H9 (cell line): ENCODE measurements around the gene ERC2. TPM values are rescaled to one million over a fixed set of nuclear protein-coding genes. Genes with fewer than 3 reads are reported as not detected.

ENCODE experiments used
- DNase-seq: peaks from one replicate; pipeline ENCODE4 v3.0.0-alpha.2; 2017
- H2AFZ ChIP-seq: one replicate; pipeline ENCODE4 v1.6.1; 2013; ENCODE audit warnings: mild to moderate bottlenecking, low read length, control low read depth, moderate library complexity
- H2AK5ac ChIP-seq: 2 replicates; pipeline ENCODE4 v1.6.1; 2013; ENCODE audit warnings: low read length, control low read depth, mixed read lengths; ENCODE audit not compliant: insufficient read length
- H2BK120ac ChIP-seq: one replicate; pipeline ENCODE4 v1.6.1; 2013; ENCODE audit warnings: low read depth, mild to moderate bottlenecking, low read length, control low read depth, inconsistent platforms; ENCODE audit not compliant: poor library complexity, severe bottlenecking
- H2BK12ac ChIP-seq: 2 replicates; pipeline ENCODE4 v1.6.1; 2013; ENCODE audit warnings: low read length, control low read depth, mixed read lengths, low read depth; ENCODE audit not compliant: insufficient read length
- H2BK15ac ChIP-seq: 2 replicates; pipeline ENCODE4 v1.6.1; 2013; ENCODE audit warnings: low read depth, low read length, control low read depth
- H2BK20ac ChIP-seq: one replicate; pipeline ENCODE4 v1.6.1; 2013; ENCODE audit warnings: low read depth, mild to moderate bottlenecking, low read length, control low read depth, inconsistent platforms; ENCODE audit not compliant: poor library complexity, severe bottlenecking
- H2BK5ac ChIP-seq: 2 replicates; pipeline ENCODE4 v1.6.1; 2013; ENCODE audit warnings: low read length, control low read depth, mixed read lengths; ENCODE audit not compliant: insufficient read length
- H3K14ac ChIP-seq: 2 replicates; pipeline ENCODE4 v1.6.1; 2013; ENCODE audit warnings: low read length, control low read depth; ENCODE audit not compliant: insufficient read depth
- H3K18ac ChIP-seq: 2 replicates; pipeline ENCODE4 v1.6.1; 2013; ENCODE audit warnings: low read depth, mild to moderate bottlenecking, mixed read lengths, low read length, control low read depth; ENCODE audit not compliant: insufficient read length
- H3K23ac ChIP-seq: 2 replicates; pipeline ENCODE4 v1.6.1; 2013; ENCODE audit warnings: low read length, control low read depth, mixed read lengths, low read depth; ENCODE audit not compliant: insufficient read length
- H3K23me2 ChIP-seq: 2 replicates; pipeline ENCODE4 v1.6.1; 2013; ENCODE audit warnings: low read depth, mild to moderate bottlenecking, mixed read lengths, low read length, control low read depth; ENCODE audit not compliant: insufficient read length, poor library complexity, severe bottlenecking
- H3K27ac ChIP-seq: 2 replicates; pipeline ENCODE4 v1.5.1; 2013; ENCODE audit warnings: low read length, control low read depth, mixed read lengths, low read depth; ENCODE audit not compliant: insufficient read length
- H3K27me3 ChIP-seq: 2 replicates; pipeline ENCODE4 v1.6.1; 2013; ENCODE audit warnings: low read length, control low read depth, inconsistent platforms; ENCODE audit not compliant: insufficient read depth
- H3K4ac ChIP-seq: 2 replicates; pipeline ENCODE4 v1.6.1; 2013; ENCODE audit warnings: low read depth, mild to moderate bottlenecking, control low read depth, inconsistent platforms, low read length, moderate library complexity
- H3K4me1 ChIP-seq: 2 replicates; pipeline ENCODE4 v1.6.1; 2013; ENCODE audit warnings: low read length, control low read depth, inconsistent platforms; ENCODE audit not compliant: insufficient read depth
- H3K4me2 ChIP-seq: 2 replicates; pipeline ENCODE4 v1.6.1; 2013; ENCODE audit warnings: low read length, control low read depth, mixed read lengths; ENCODE audit not compliant: insufficient read length, insufficient read depth
- H3K56ac ChIP-seq: 2 replicates; pipeline ENCODE4 v1.6.1; 2013; ENCODE audit warnings: low read depth, mild to moderate bottlenecking, mixed read lengths, low read length, control low read depth; ENCODE audit not compliant: insufficient read length
- H3K79me1 ChIP-seq: 2 replicates; pipeline ENCODE4 v1.6.1; 2013; ENCODE audit warnings: low read depth, mild to moderate bottlenecking, moderate library complexity, low read length, control low read depth, inconsistent platforms; ENCODE audit not compliant: insufficient read depth, poor library complexity, severe bottlenecking
- H3K79me2 ChIP-seq: 2 replicates; pipeline ENCODE4 v1.6.1; 2013; ENCODE audit warnings: low read length, control low read depth, inconsistent platforms; ENCODE audit not compliant: insufficient read depth
- H3K9ac ChIP-seq: 2 replicates; pipeline ENCODE4 v1.6.1; 2013; ENCODE audit warnings: low read length, control low read depth, mixed read lengths; ENCODE audit not compliant: insufficient read length; ENCODE audit errors: extremely low read depth
- H3K9me3 ChIP-seq: one replicate; pipeline ENCODE4 v1.6.1; 2013; ENCODE audit warnings: low read depth, low read length, inconsistent platforms; ENCODE audit not compliant: control insufficient read depth
- H3T11ph ChIP-seq: one replicate; pipeline ENCODE4 v1.6.1; 2013; ENCODE audit warnings: mild to moderate bottlenecking, low read length, control low read depth, inconsistent platforms
- H4K20me1 ChIP-seq: one replicate; pipeline ENCODE4 v1.6.1; 2013; ENCODE audit not compliant: control insufficient read depth, insufficient read length, insufficient read depth
- H4K5ac ChIP-seq: 2 replicates; pipeline ENCODE4 v1.6.1; 2013; ENCODE audit warnings: low read depth, mild to moderate bottlenecking, mixed read lengths, low read length, control low read depth; ENCODE audit not compliant: insufficient read length
- H4K8ac ChIP-seq: replicated peaks from 2 replicates; pipeline ENCODE4 v1.6.1; 2013; ENCODE audit warnings: low read length, control low read depth, mixed read lengths, low read depth; ENCODE audit not compliant: insufficient read length
- H4K91ac ChIP-seq: 2 replicates; pipeline ENCODE4 v1.6.1; 2013; ENCODE audit warnings: low read depth, mild to moderate bottlenecking, moderate library complexity, mixed read lengths, low read length, control low read depth; ENCODE audit not compliant: insufficient read length
- H3K27ac Mint-ChIP-seq, 3 experiments: 2 replicates in 2 of 3; 3 replicates in 1 of 3; pipeline ENCODE4 v1.8.0; 2020 to 2021; ENCODE audit warnings: mixed read lengths in 3 of 3, mild to moderate bottlenecking in 1 of 3, moderate library complexity in 1 of 3
- H3K27me3 Mint-ChIP-seq: 2 replicates; pipeline ENCODE4 v1.8.0; 2021; ENCODE audit warnings: low read depth, mild to moderate bottlenecking, moderate library complexity, mixed read lengths
- H3K36me3 Mint-ChIP-seq, 3 experiments: 2 replicates in 2 of 3; 3 replicates in 1 of 3; pipeline ENCODE4 v1.8.0; 2020 to 2021; ENCODE audit warnings: low read depth in 3 of 3, mixed read lengths in 3 of 3; ENCODE audit not compliant: insufficient read depth in 1 of 3
- H3K4me1 Mint-ChIP-seq, 2 experiments: 2 replicates each; pipeline ENCODE4 v1.8.0; 2020; ENCODE audit warnings: mixed read lengths in 2 of 2
- H3K4me3 Mint-ChIP-seq, 2 experiments: 2 replicates in 1 of 2; 3 replicates in 1 of 2; pipeline ENCODE4 v1.8.0; 2020 to 2021; ENCODE audit warnings: mild to moderate bottlenecking in 2 of 2, mixed read lengths in 2 of 2, moderate library complexity in 1 of 2
- H3K9me3 Mint-ChIP-seq, 2 experiments: 2 replicates in 1 of 2; 3 replicates in 1 of 2; pipeline ENCODE4 v1.8.0; 2020; ENCODE audit warnings: mild to moderate bottlenecking in 2 of 2, mixed read lengths in 2 of 2, moderate library complexity in 1 of 2
- WGBS: extraction: QIAGEN DNeasy Blood & Tissue Kit; methylation state at CpG from one replicate; pipeline ENCODE4 v1.1.7; 2013; ENCODE audit warnings: missing lambda C conversion rate, low lambda C conversion rate, mixed read lengths; ENCODE audit not compliant: insufficient read length; ENCODE audit errors: extremely low coverage; 5-methylcytosine and 5-hydroxymethylcytosine counted together
- total RNA-seq: library from RNA; stranded (reverse); gene quantifications from 2 replicates; pipeline ENCODE4 v1.2.1, GENCODE V29; 2021
- TF ChIP-seq, protein P1 (sequence below): fragments of 200-600 bp; sonication (generic); conservative IDR thresholded peaks from 3 replicates; pipeline ENCODE4 v1.8.0; 2021; ENCODE audit warnings: antibody characterized with exemption, mild to moderate bottlenecking

ERC2 gene
- total RNA-seq, 1 experiment from 2014 or later, result 15.4 TPM

DNA sequence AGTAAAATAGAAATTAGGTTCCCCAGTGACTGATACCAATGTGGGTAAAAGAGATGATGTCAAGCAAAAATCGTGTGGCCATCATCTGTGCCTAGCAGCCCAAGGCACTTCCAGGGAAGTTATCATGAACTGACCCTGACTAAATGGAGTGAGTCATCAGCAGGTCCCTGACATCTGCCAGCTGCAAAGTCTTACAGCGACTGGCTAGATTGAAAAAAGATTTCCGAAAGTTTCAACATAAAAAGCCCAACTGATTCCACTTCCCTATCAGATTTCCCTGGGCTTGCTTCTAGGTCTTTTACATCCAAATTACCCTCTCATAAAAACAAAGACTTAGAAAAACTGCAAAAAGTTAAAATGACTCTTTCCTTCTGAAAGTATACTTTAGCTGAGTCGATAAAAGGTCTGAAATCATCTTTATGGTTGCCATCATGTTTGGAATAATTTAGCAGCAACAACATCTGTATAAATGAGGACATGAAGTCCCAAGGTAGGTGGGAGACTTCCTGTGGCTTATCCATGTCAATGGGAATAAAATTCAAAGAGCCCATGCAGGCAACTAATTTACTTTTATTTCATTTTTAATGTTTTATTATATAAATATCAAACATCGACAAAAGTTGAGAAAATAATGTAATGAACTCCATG is 342.8 kb downstream of the ERC2 start:
- no peak overlapping the region for H3K4ac ChIP-seq
- H3K79me2 ChIP-seq, result no peaks in the 10 kb centered on the region
- no peak overlapping the region for H3K27ac ChIP-seq
- H2AK5ac ChIP-seq, result no peak overlapping the region
- no peak overlapping the region for H4K5ac ChIP-seq
- no peaks in the 10 kb centered on the region for H3K79me1 ChIP-seq
- peaks cover 6 to 7% of the 10 kb centered on the region in 2 experiments; a peak in 3 of 5 replicates for H3K9me3 Mint-ChIP-seq
- H3T11ph ChIP-seq, result no peak overlapping the region
- no peak overlapping the region for H3K4me2 ChIP-seq
- H2BK20ac ChIP-seq, result no peak overlapping the region
- no peaks in the 10 kb centered on the region for H4K20me1 ChIP-seq
- H3K18ac ChIP-seq, result no peak overlapping the region
- H3K23ac ChIP-seq, result no peak overlapping the region
- peaks cover 13% of the 10 kb centered on the region; the same call in 1 of the 2 replicates for H3K4me1 ChIP-seq
- TF ChIP-seq, protein P1, sequence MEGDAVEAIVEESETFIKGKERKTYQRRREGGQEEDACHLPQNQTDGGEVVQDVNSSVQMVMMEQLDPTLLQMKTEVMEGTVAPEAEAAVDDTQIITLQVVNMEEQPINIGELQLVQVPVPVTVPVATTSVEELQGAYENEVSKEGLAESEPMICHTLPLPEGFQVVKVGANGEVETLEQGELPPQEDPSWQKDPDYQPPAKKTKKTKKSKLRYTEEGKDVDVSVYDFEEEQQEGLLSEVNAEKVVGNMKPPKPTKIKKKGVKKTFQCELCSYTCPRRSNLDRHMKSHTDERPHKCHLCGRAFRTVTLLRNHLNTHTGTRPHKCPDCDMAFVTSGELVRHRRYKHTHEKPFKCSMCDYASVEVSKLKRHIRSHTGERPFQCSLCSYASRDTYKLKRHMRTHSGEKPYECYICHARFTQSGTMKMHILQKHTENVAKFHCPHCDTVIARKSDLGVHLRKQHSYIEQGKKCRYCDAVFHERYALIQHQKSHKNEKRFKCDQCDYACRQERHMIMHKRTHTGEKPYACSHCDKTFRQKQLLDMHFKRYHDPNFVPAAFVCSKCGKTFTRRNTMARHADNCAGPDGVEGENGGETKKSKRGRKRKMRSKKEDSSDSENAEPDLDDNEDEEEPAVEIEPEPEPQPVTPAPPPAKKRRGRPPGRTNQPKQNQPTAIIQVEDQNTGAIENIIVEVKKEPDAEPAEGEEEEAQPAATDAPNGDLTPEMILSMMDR, result no peak
- H3K9ac ChIP-seq, result no peak overlapping the region
- peak overlapping the region in 1 of 3 experiments; percentile 76; a peak in 3 of 7 replicates for H3K27ac Mint-ChIP-seq
- H2AFZ ChIP-seq, result no peak overlapping the region
- no peak overlapping the region for H3K56ac ChIP-seq
- no peak overlapping the region for H2BK12ac ChIP-seq
- H3K27me3 ChIP-seq, result no peaks in the 10 kb centered on the region; the same call in 1 of the 2 replicates
- no peaks in the 10 kb centered on the region for H3K9me3 ChIP-seq
- no peak overlapping the region for H2BK15ac ChIP-seq
- DNase-seq, result no peak
- peaks cover 46 to 50% of the 10 kb centered on the region in 2 experiments for H3K4me1 Mint-ChIP-seq
- H4K8ac ChIP-seq, result no peak overlapping the region
- H4K91ac ChIP-seq, result no peak overlapping the region
- H3K14ac ChIP-seq, result no peak overlapping the region
- no peak overlapping the region for H2BK5ac ChIP-seq
- H3K4me3 Mint-ChIP-seq, result peak overlapping the region in 1 of 2 experiments; percentile 6; a peak in 1 of 5 replicates
- H2BK120ac ChIP-seq, result no peak overlapping the region
- peaks cover 2 to 9% (median 9%) of the 10 kb centered on the region in 3 experiments; a peak in 6 of 7 replicates for H3K36me3 Mint-ChIP-seq
- no peaks in the 10 kb centered on the region for H3K23me2 ChIP-seq
- WGBS, result no CpG with 5 or more reads among the region's 5 CpGs
- H3K27me3 Mint-ChIP-seq, result peaks cover 2% of the 10 kb centered on the region; the same call in 1 of the 2 replicates
